GM18505 (cell line): ENCODE measurements around the gene MYO5B.

Experiments used
- ATAC-seq: cut with Tn5 transposase; IDR thresholded peaks from one replicate; pipeline ENCODE4 v1.9.1; 2021; ENCODE audit not compliant: unreplicated experiment
- POLR2A ChIP-seq: IDR thresholded peaks from 4 replicates; pipeline ENCODE4 v1.6.1; 2011; ENCODE audit warnings: borderline replicate concordance; ENCODE audit not compliant: insufficient read depth, insufficient read length; ENCODE audit errors: extremely low read depth

The MYO5B gene

GRCh38 chr18:50045126-50045525, 149.8 kb downstream of the MYO5B start:
- TF ChIP-seq POLR2A = no peak
- no peak for ATAC-seq

- ATAC-seq = no peak
- TF ChIP-seq POLR2A = no peak
Measured at GRCh38 chr18:50044402-50044801, 150.5 kb downstream of the MYO5B start.

- no peak for ATAC-seq
- TF ChIP-seq POLR2A = no peak
Measured at GRCh38 chr18:50042611-50043010, 152.3 kb downstream of the MYO5B start.

GRCh38 chr18:50039746-50040145, 155.2 kb downstream of the MYO5B start:
- TF ChIP-seq POLR2A = no peak
- no peak for ATAC-seq

GRCh38 chr18:50038448-50038847, 156.5 kb downstream of the MYO5B start:
- no peak for ATAC-seq

GRCh38 chr18:50034029-50034428, 160.9 kb downstream of the MYO5B start:
- no peak for TF ChIP-seq POLR2A
- no peak for ATAC-seq

More at GRCh38 chr18:50038448-50038847, 156.5 kb downstream of the MYO5B start:
- no peak for TF ChIP-seq POLR2A

- no peak for TF ChIP-seq POLR2A
- ATAC-seq = no peak
Measured at GRCh38 chr18:50033004-50033403, 161.9 kb downstream of the MYO5B start.

GRCh38 chr18:50030146-50030545, 164.8 kb downstream of the MYO5B start:
- no peak for ATAC-seq
- TF ChIP-seq POLR2A = no peak

GRCh38 chr18:50027996-50028395, 167.0 kb downstream of the MYO5B start:
- ATAC-seq = no peak
- TF ChIP-seq POLR2A = no peak

- no peak for ATAC-seq
- TF ChIP-seq POLR2A = no peak
Measured at GRCh38 chr18:50024466-50024865, 170.5 kb downstream of the MYO5B start.

- no peak for ATAC-seq
Measured at GRCh38 chr18:50022985-50023384, 172.0 kb downstream of the MYO5B start.

GRCh38 chr18:50014606-50015005, 180.3 kb downstream of the MYO5B start:
- TF ChIP-seq POLR2A = no peak

More at GRCh38 chr18:50022985-50023384, 172.0 kb downstream of the MYO5B start:
- TF ChIP-seq POLR2A = no peak

GRCh38 chr18:50013363-50014138, 181.4 kb downstream of the MYO5B start:
- no peak for ATAC-seq
- TF ChIP-seq POLR2A = no peak

More at GRCh38 chr18:50014606-50015005, 180.3 kb downstream of the MYO5B start:
- ATAC-seq = no peak

GRCh38 chr18:50011813-50012435, 183.0 kb downstream of the MYO5B start:
- no peak for ATAC-seq

More at GRCh38 chr18:50011813-50012435, 183.0 kb downstream of the MYO5B start:
- no peak for TF ChIP-seq POLR2A
